Femur (tissue), 1 donor: Measurements from ENCODE around the gene FCRL4.
"Not testable (repeated sequence)": the region's sequence is repeated elsewhere in the genome, so short reads cannot be mapped to it uniquely, and the experiment has no call there.

Source experiments
- DNase-seq: peaks from one replicate; pipeline ENCODE4 v3.0.0-alpha.2; 2017

The FCRL4 gene

GRCh38 chr1:157551694-157552693 lies 45.9 kb downstream of the FCRL4 start, which contains the start of gene FCRL5:
Gene FCRL5, minus strand, starts transcription at chr1:157552515. Its CDS starts 153 bp downstream, at chr1:157552362.
- DNase-seq = no peak

- DNase-seq = not testable (repeated sequence)
These were observed 49.8 kb downstream of the FCRL4 start for GRCh38 chr1:157548081-157548480.

GRCh38 chr1:157542676-157543075 lies 55.2 kb downstream of the FCRL4 start:
- peak; percentile 23 for DNase-seq

GRCh38 chr1:157540852-157541251 lies 57.0 kb downstream of the FCRL4 start:
- no peak for DNase-seq

- no peak for DNase-seq
These were observed 57.6 kb downstream of the FCRL4 start for GRCh38 chr1:157540160-157540748.

- DNase-seq = no peak
These were observed 58.3 kb downstream of the FCRL4 start for GRCh38 chr1:157539568-157539967.

- no peak for DNase-seq
These were observed 65.3 kb downstream of the FCRL4 start for GRCh38 chr1:157532569-157532968.

GRCh38 chr1:157523774-157524493 lies 74.0 kb downstream of the FCRL4 start:
- DNase-seq = no peak
